ENCODE data around the gene SPECC1.

Gene SPECC1

DNA sequence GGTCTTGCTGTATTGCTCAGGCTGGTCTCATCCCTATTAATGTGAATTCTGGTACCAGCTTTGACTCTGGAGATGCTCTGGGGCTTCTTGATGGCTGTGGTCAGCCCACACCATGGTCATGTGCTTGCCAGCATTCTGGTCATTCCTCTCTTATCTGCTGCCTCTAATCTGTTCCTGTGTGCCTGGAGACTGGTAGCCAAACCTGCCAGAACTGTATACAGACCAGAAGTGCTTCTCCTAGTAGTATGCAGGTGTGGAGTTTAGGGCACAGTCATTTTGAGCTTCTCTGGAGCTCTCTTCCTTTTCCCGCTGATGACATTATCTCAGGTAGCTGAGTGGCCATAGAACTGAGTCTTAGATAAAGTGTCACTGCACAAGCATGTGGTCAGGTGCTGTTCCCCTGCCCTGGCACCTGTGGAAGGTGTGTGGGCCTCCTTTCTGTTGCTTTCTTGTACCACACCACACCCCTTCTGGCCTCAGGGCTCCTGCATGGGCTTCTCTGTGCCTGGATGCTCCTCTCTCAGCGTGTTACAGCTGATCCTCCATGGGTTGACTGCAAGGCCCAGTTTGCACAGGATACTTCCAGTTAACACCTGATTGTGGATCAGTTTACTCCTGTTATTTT is 162.7 kb downstream of the SPECC1 start:
- Histone ChIP-seq H3K27ac (peak overlapping the region in 1 of 2 donors; percentile 74), H3K4me3 (no peak overlapping the region)
- TF ChIP-seq, protein P1, sequence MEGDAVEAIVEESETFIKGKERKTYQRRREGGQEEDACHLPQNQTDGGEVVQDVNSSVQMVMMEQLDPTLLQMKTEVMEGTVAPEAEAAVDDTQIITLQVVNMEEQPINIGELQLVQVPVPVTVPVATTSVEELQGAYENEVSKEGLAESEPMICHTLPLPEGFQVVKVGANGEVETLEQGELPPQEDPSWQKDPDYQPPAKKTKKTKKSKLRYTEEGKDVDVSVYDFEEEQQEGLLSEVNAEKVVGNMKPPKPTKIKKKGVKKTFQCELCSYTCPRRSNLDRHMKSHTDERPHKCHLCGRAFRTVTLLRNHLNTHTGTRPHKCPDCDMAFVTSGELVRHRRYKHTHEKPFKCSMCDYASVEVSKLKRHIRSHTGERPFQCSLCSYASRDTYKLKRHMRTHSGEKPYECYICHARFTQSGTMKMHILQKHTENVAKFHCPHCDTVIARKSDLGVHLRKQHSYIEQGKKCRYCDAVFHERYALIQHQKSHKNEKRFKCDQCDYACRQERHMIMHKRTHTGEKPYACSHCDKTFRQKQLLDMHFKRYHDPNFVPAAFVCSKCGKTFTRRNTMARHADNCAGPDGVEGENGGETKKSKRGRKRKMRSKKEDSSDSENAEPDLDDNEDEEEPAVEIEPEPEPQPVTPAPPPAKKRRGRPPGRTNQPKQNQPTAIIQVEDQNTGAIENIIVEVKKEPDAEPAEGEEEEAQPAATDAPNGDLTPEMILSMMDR (IDR thresholded peaks at IDR 0.05): no peak
- DNase-seq (ENCODE audit: low spot score): no peak

DNA sequence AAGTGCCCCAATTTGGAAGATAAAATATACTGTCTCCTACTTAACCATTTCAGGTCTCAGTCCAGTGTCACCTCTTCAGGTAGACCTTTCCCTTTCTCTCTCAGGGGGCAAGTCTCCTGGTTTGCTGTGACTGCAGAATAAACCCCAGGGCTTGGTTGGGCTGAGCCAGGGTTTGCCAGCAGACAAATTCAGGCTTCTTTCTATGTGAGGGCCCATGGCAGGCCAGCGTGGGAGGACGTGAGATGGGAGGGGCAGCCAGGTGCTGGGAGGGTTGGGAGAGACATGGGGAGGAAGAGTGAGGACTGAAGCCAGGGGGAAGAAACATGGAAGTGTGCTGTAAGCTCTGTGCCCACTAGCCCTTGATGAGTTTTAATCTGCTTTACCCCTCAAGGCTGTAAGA is 163.2 kb downstream of the SPECC1 start:
- TF ChIP-seq, protein P1 (IDR thresholded peaks at IDR 0.05): no peak
- no peak for DNase-seq (ENCODE audit: low spot score)
- H3K4me3 ChIP-seq: no peak overlapping the region
- peak overlapping the region in 1 of 2 donors; percentile 74 for H3K27ac ChIP-seq

DNA sequence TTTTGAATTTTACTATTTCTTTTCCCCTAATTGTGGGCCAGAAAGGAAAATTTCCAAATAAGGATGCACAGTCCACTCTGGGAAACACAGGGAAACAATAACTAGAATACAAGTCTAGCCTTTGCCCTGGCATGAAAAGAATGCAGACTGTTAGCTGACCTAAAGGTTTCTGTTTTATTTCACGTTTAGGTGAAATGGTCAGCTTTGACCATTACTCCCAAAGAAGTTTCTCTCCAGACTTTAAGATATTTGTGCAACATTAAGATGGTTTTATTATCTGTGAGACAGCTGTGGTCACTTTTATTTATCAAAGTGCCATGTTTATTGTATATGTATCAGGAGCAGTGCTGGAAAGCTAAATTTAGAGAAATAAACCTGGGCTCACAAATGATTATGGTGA is 163.9 kb downstream of the SPECC1 start:
- Histone ChIP-seq H3K27ac (peak overlapping the region in 1 of 2 donors; percentile 74), H3K4me3 (no peak overlapping the region)
- TF ChIP-seq, protein P1 (IDR thresholded peaks at IDR 0.05): no peak
- DNase-seq (ENCODE audit: low spot score): no peak

DNA sequence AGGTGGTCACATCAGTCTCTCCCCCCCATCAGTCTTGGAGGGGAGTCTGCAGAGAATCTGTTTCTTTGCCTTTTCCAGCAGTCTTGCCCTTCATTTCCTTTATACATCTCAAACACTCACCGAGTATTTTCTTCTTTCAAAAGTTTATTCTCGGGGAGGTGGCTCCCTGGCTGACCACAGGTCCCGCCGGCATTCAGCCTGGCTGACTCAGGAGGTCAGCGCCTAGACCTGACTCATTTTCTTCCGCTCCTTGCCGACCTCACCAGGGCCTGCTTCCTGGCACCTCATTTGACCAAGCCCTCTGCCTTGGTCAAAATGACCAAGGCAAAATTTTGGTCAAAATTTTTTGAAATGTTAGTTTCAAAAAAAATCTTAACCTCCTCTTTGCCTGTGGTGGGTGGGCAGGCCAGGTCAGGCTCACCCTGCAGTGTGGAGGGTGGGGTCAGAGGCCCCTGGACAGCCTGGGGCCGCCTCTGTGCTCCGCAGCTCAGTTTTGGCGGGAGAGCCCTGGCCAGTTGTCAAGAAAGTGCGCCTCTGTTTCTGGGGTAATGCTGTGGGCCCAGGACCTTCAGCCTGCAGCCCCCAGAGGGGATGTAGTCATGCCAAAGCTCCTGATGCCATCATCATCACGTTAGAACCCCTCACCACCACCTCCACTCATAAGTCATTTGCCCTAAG is 165.6 kb downstream of the SPECC1 start:
- TF ChIP-seq, protein P1 (IDR thresholded peaks at IDR 0.05): no peak
- no peak overlapping the region for H3K4me3 ChIP-seq
- H3K27ac ChIP-seq: peak overlapping the region; percentile 40 to 71
- DNase-seq (ENCODE audit: low spot score): no peak

DNA sequence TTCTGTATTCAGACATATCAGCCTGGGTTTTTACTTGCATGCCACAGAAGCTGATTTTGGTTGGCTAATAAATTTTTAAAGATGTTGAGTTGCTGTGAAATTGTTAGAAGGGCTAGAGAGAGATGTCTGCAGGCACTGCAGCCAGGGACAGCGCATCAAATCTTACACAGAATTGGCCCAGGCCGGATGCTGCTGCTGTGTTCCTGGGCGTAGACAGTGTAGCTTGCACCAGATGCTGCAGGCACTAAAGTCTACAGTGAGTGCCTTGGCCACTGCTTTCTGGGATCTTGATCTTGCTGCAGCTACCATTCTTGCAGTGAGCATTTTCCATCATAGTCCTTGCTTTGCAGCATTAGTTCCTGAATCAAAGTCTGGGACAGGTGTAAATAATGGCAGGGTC is 169.9 kb downstream of the SPECC1 start:
- no peak for DNase-seq (ENCODE audit: low spot score)
- H3K4me3 ChIP-seq: no peak overlapping the region
- TF ChIP-seq, protein P1 (IDR thresholded peaks at IDR 0.05): no peak
- no peak overlapping the region for H3K27ac ChIP-seq

DNA sequence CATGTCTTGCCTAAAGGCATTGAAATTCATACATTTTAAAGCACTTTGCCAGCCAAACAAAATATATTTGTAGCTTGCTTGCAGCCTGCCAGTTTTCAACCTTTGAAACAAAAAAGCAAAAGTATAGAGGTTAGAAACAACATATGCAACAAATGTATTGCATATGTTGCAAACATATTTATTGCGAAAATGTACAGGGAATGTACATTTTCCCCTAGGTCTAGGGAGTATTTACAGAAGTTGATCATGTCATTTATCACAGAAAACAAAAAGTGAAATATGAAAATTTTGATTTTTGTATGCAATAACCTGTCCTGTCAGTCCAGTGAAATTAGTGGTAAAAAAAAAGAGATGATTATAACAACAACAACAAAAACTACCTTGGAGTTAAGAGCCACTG is 171.5 kb downstream of the SPECC1 start:
- DNase-seq (ENCODE audit: low spot score): no peak
- TF ChIP-seq, protein P1 (IDR thresholded peaks at IDR 0.05): no peak
- Histone ChIP-seq H3K27ac (no peak overlapping the region), H3K4me3 (no peak overlapping the region)

DNA sequence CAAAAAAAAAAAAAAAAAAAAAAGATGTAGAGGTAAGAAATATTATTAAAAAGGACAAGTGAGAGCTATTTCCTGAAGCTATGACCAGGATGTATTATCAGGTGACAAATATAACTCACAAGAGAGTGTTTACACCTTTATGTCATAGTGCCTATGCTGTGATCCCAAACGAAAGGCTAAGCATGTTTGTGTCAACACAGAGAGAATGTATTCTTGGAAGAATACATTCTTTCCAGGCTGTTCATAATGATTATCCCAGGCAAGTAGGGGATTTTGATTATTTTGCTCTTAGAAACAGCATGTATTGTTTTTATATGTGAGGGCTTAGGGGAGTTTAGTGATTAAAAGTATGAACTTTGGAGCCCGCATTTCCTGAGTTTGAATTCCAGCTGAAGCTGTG is 175.0 kb downstream of the SPECC1 start:
- DNase-seq (ENCODE audit: low spot score): no peak
- Histone ChIP-seq H3K4me3 (no peak overlapping the region), H3K27ac (no peak overlapping the region)
- TF ChIP-seq, protein P1 (IDR thresholded peaks at IDR 0.05): no peak
